GM10248 (cell line): Measurements from ENCODE around the gene BCAR1.

Source experiments
- CTCF ChIA-PET: fragments of 300-600 bp; sonication (Branson Sonifier 250); formaldehyde crosslinking; extraction: SDS; loops from one replicate; lab custom pipeline; 2021; ENCODE audit warnings: antibody characterized with exemption; lab: Yijun Ruan, JAX
- POLR2A ChIA-PET: fragments of 350-650 bp; sonication (Branson Sonifier 250); formaldehyde crosslinking; extraction: SDS; loops from one replicate; lab custom pipeline; 2020; ENCODE audit warnings: antibody characterized with exemption; lab: Yijun Ruan, JAX
- DNase-seq: peaks from one replicate; pipeline ENCODE4 v3.0.0; 2012; ENCODE audit errors: extremely low spot score
- CTCF ChIP-seq: IDR thresholded peaks from 2 replicates; pipeline ENCODE4 v1.5.1; 2012; ENCODE audit warnings: mild to moderate bottlenecking, low read depth; ENCODE audit errors: extremely low read depth, missing control alignments, control extremely low read depth

The BCAR1 gene

GRCh38 chr16:75222271-75222783, 29.1 kb downstream of the BCAR1 start:
- ChIA-PET POLR2A (no interaction called here), CTCF (interaction anchor here (10.0 kb wide), 1 partner anchor 23 kb away, joined by 86 read pairs; no protein-coding TSS in a partner anchor)
- TF ChIP-seq CTCF = no peak
- no peak for DNase-seq

- TF ChIP-seq CTCF = no peak
- POLR2A ChIA-PET = no interaction called here
- no peak for DNase-seq
- CTCF ChIA-PET = interaction anchor here (1.4 to 10.0 kb wide), 3 partner anchors 20 to 245 kb away, joined by 4 to 86 read pairs (median 5); no protein-coding TSS in a partner anchor
These were observed 31.6 kb downstream of the BCAR1 start for GRCh38 chr16:75219838-75220237.

GRCh38 chr16:75219088-75219487, 32.3 kb downstream of the BCAR1 start:
- CTCF ChIA-PET = interaction anchor here (1.7 to 10.0 kb wide), 2 partner anchors 19 to 166 kb away, joined by 5 to 86 read pairs; no protein-coding TSS in a partner anchor
- no peak for TF ChIP-seq CTCF
- DNase-seq = no peak
- POLR2A ChIA-PET = no interaction called here

- DNase-seq = peak; percentile 60
- TF ChIP-seq CTCF = no peak
- CTCF ChIA-PET = interaction anchor here (1.7 to 10.0 kb wide), 2 partner anchors 19 to 167 kb away, joined by 5 to 86 read pairs; no protein-coding TSS in a partner anchor
- POLR2A ChIA-PET = no interaction called here
These were observed 33.0 kb downstream of the BCAR1 start, which contains the start of gene CTRB1 for GRCh38 chr16:75218256-75219076. Gene CTRB1 (plus strand): TSS chr16:75218988. CDS start chr16:75219008, 20 bp downstream.

GRCh38 chr16:75217389-75217851, 34.0 kb downstream of the BCAR1 start:
- no peak for TF ChIP-seq CTCF
- no peak for DNase-seq
- CTCF ChIA-PET = interaction anchor here (1.4 to 10.0 kb wide), 2 partner anchors 16 to 18 kb away, joined by 3 to 86 read pairs; no protein-coding TSS in a partner anchor
- POLR2A ChIA-PET = no interaction called here

- CTCF ChIA-PET = interaction anchor here (1.0 to 10.0 kb wide), 4 partner anchors 17 to 300 kb away, joined by 3 to 86 read pairs (median 4); no protein-coding TSS in a partner anchor
These were observed 34.8 kb downstream of the BCAR1 start for GRCh38 chr16:75216576-75216975.

More at GRCh38 chr16:75216576-75216975, 34.8 kb downstream of the BCAR1 start:
- no peak for DNase-seq
- POLR2A ChIA-PET = no interaction called here
- TF ChIP-seq CTCF = no peak
